HCT116 (cell line): Measurements from ENCODE around the gene FAM181B. TPM values are rescaled to one million over a fixed set of nuclear protein-coding genes. Genes with fewer than 3 reads are reported as not detected.

Experiments
- ATAC-seq: fragments of 200-7000 bp; cut with Tn5 transposase; 2 replicates; pipeline ENCODE4 v1.9.1; 2020; ENCODE audit warnings: mild to moderate bottlenecking, moderate library complexity
- BruUV-seq: library from RNA; stranded (reverse); fragments of 400-500 nt; replicated peaks from 2 replicates; lab custom pipeline; 2021; lab: Mats Ljungman, UMichigan
- CTCF ChIA-PET: fragments of 300-600 bp; sonication (Branson Sonifier 250); formaldehyde crosslinking; loops from one replicate; lab custom pipeline; 2021; ENCODE audit warnings: antibody characterized with exemption; lab: Charles Lee
- POLR2A ChIA-PET: fragments of 300-600, 350-600 bp; sonication (Branson Sonifier 250); formaldehyde crosslinking; loops from one replicate; lab custom pipeline; 2021; ENCODE audit warnings: antibody characterized with exemption; lab: Charles Lee
- RAD21 ChIA-PET, 2 experiments: fragments of 300-600 bp; sonication (Branson Sonifier 250); formaldehyde crosslinking; loops; one replicate each; lab custom pipeline; 2023; ENCODE audit warnings: low total read pairs in 2 of 2; ENCODE audit not compliant: uncharacterized antibody in 2 of 2, unreplicated experiment in 2 of 2, low non-redundant PET in 1 of 2; lab: Charles Lee
- DNase-seq: peaks from one replicate; pipeline ENCODE4 v3.0.0-alpha.2; 2010; ENCODE audit warnings: low read depth, low spot score
- H2AFZ ChIP-seq: fragments of 200-600 bp; shearing (Covaris generic), sonication (generic); 2 replicates; pipeline ENCODE4 v1.6.1; 2017; ENCODE audit warnings: low read depth, mixed run types, mixed read lengths, antibody characterized with exemption, low read length; ENCODE audit not compliant: poor library complexity, severe bottlenecking
- H3K27ac ChIP-seq: 2 replicates; pipeline ENCODE4 v1.5.1; 2012; ENCODE audit warnings: low read depth, low read length
- H3K27me3 ChIP-seq: fragments of 200-600 bp; sonication (generic); 2 replicates; pipeline ENCODE4 v1.6.1; 2016; ENCODE audit warnings: mixed run types, low read length, mixed read lengths; ENCODE audit not compliant: insufficient read depth
- H3K36me3 ChIP-seq, 2 experiments: fragments of 200-500 bp in 1 of 2; fragments of 200-600 bp in 1 of 2; sonication (Bioruptor generic) in 1 of 2; sonication (generic) in 1 of 2; 2 replicates each; pipeline versions ENCODE4 v1.5.1 to v1.6.1; 2014 to 2016; ENCODE audit warnings: low read length in 2 of 2, inconsistent platforms in 1 of 2, mixed read lengths in 1 of 2, mixed run types in 1 of 2; ENCODE audit not compliant: insufficient read depth in 2 of 2, control insufficient read depth in 1 of 2
- H3K4me1 ChIP-seq, 2 experiments: fragments of 200-600 bp in 1 of 2; sonication (generic) in 1 of 2; 2 replicates each; pipeline versions ENCODE4 v1.5.1 to v1.6.1; 2012 to 2017; ENCODE audit warnings: low read length in 2 of 2, inconsistent platforms in 1 of 2, mild to moderate bottlenecking in 1 of 2, mixed read lengths in 1 of 2, mixed run types in 1 of 2, moderate library complexity in 1 of 2; ENCODE audit not compliant: insufficient read depth in 2 of 2, control insufficient read depth in 1 of 2
- H3K4me2 ChIP-seq: fragments of 200-600 bp; sonication (generic); 2 replicates; pipeline ENCODE4 v1.6.1; 2017; ENCODE audit warnings: mixed run types, low read length, mixed read lengths
- H3K4me3 ChIP-seq, 2 experiments: fragments of 200-600 bp in 1 of 2; sonication (generic) in 1 of 2; replicated peaks in 1 of 2; 2 replicates each; pipeline ENCODE4 v1.5.1; 2011 to 2016; ENCODE audit warnings: low read length in 2 of 2, control low read depth in 1 of 2, low read depth in 1 of 2, mild to moderate bottlenecking in 1 of 2, mixed read lengths in 1 of 2, mixed run types in 1 of 2
- H3K79me2 ChIP-seq: fragments of 200-600 bp; sonication (generic); 2 replicates; pipeline ENCODE4 v1.6.1; 2017; ENCODE audit warnings: mild to moderate bottlenecking, mixed run types, low read length, moderate library complexity, mixed read lengths; ENCODE audit not compliant: insufficient read depth
- H3K9ac ChIP-seq: fragments of 200-600 bp; sonication (generic); 2 replicates; pipeline ENCODE4 v1.6.1; 2016; ENCODE audit warnings: low read length, mixed read lengths
- H3K9me2 ChIP-seq: fragments of 200-600 bp; sonication (generic), shearing (Covaris generic); 2 replicates; pipeline ENCODE4 v1.6.1; 2017; ENCODE audit warnings: mixed run types, mild to moderate bottlenecking, moderate library complexity; ENCODE audit not compliant: insufficient read depth
- H3K9me3 ChIP-seq, 2 experiments: fragments of 200-500 bp in 1 of 2; fragments of 200-600 bp in 1 of 2; sonication (Bioruptor generic) in 1 of 2; sonication (generic) in 1 of 2; 2 replicates each; pipeline ENCODE4 v1.6.1; 2014 to 2017; ENCODE audit warnings: low read length in 2 of 2, mixed read lengths in 2 of 2, inconsistent platforms in 1 of 2, low read depth in 1 of 2, mild to moderate bottlenecking in 1 of 2, mixed run types in 1 of 2, moderate library complexity in 1 of 2; ENCODE audit not compliant: control insufficient read depth in 1 of 2, insufficient read depth in 1 of 2
- H4K20me1 ChIP-seq: fragments of 200-600 bp; sonication (generic), shearing (Covaris generic); 2 replicates; pipeline ENCODE4 v1.6.1; 2017; ENCODE audit warnings: mixed run types, mild to moderate bottlenecking, moderate library complexity; ENCODE audit not compliant: insufficient read depth
- ATF3 ChIP-seq: IDR thresholded peaks from 2 replicates; pipeline ENCODE4 v1.6.1; 2012
- EGR1 ChIP-seq: IDR thresholded peaks from 2 replicates; pipeline ENCODE4 v1.6.1; 2012; ENCODE audit warnings: low read depth
- EZH2 ChIP-seq: fragments of 200-600 bp; sonication (generic); IDR thresholded peaks from 2 replicates; pipeline ENCODE4 v1.6.1; 2017; ENCODE audit warnings: antibody characterized with exemption, mixed run types
- EZH2phosphoT487 ChIP-seq: fragments of 200-600 bp; IDR thresholded peaks from 2 replicates; pipeline ENCODE4 v1.6.1; 2018; ENCODE audit warnings: antibody characterized with exemption, borderline replicate concordance
- MAX ChIP-seq: IDR thresholded peaks from 2 replicates; pipeline ENCODE4 v1.6.1; 2012
- REST ChIP-seq: IDR thresholded peaks from 2 replicates; pipeline ENCODE4 v1.6.1; 2012; ENCODE audit warnings: low read depth
- SIN3A ChIP-seq: IDR thresholded peaks from 2 replicates; pipeline ENCODE4 v1.6.1; 2012; ENCODE audit warnings: low read depth
- SRF ChIP-seq: IDR thresholded peaks from 2 replicates; pipeline ENCODE4 v1.6.1; 2012; ENCODE audit warnings: low read depth
- TCF7L2 ChIP-seq: IDR thresholded peaks from 2 replicates; pipeline ENCODE4 v1.7.0; 2011; ENCODE audit warnings: borderline replicate concordance, inconsistent platforms; ENCODE audit not compliant: insufficient read depth, insufficient read length; ENCODE audit errors: extremely low read depth
- YY1 ChIP-seq: IDR thresholded peaks from 2 replicates; pipeline ENCODE4 v1.6.1; 2011; ENCODE audit warnings: low read length, low read depth, moderate library complexity, mild to moderate bottlenecking; ENCODE audit not compliant: insufficient replicate concordance; ENCODE audit errors: extremely low read depth
- ZFX ChIP-seq: fragments of 450-650 bp; IDR thresholded peaks from 2 replicates; pipeline ENCODE4 v1.6.1; 2017
- ZNF274 ChIP-seq: fragments of 200-500 bp; sonication (Bioruptor generic); IDR thresholded peaks from 2 replicates; pipeline ENCODE4 v1.6.1; 2014; ENCODE audit warnings: mild to moderate bottlenecking, low read depth, low read length, inconsistent platforms
- intact Hi-C: fragments of 100-400 bp; cut with micrococcal nuclease; formaldehyde crosslinking; loops from 2 replicates; pipeline ENCODE4 v1.10.0; 2022
- total RNA-seq: library from RNA; stranded (reverse); gene quantifications from one replicate; pipeline ENCODE4 v1.2.1, GENCODE V29; 2021; ENCODE audit not compliant: unreplicated experiment

The FAM181B gene
- total RNA-seq, 1 experiment from 2014 or later, result not detected

GRCh38 chr11:82771781-82772180 lies 38.1 kb upstream of the FAM181B start:
- POLR2A ChIA-PET, result no interaction called here
- H3K79me2 ChIP-seq, result no peaks in the 10 kb centered on the region
- H4K20me1 ChIP-seq, result no peaks in the 10 kb centered on the region
- H3K36me3 ChIP-seq, result no peaks in the 10 kb centered on the region
- H3K27me3 ChIP-seq, result peaks cover 8% of the 10 kb centered on the region
- H3K9ac ChIP-seq, result no peak overlapping the region
- CTCF ChIA-PET, result no interaction called here
- no peak overlapping the region for H2AFZ ChIP-seq
- no TSS peak for BruUV-seq
- H3K4me1 ChIP-seq, result no peaks in the 10 kb centered on the region
- H3K9me3 ChIP-seq, result no peaks in the 10 kb centered on the region
- H3K9me2 ChIP-seq, result no peaks in the 10 kb centered on the region
- H3K4me3 ChIP-seq, result no peak overlapping the region
- H3K27ac ChIP-seq, result no peak overlapping the region
- TF ChIP-seq SIN3A, result no peak
- no peak for TF ChIP-seq MAX
- TF ChIP-seq ZNF274, result no peak
- no peak for TF ChIP-seq TCF7L2
- TF ChIP-seq ATF3, result no peak
- TF ChIP-seq, all 23 proteins: peak for 0
- H3K4me2 ChIP-seq, result no peak overlapping the region
- RAD21 ChIA-PET, result no interaction called here
- ATAC-seq (no peak), DNase-seq (no peak)
- intact Hi-C loops, result no loop called here

GRCh38 chr11:82767123-82767522 lies 33.5 kb upstream of the FAM181B start:
- no peaks in the 10 kb centered on the region for H3K9me3 ChIP-seq
- no peaks in the 10 kb centered on the region for H3K4me1 ChIP-seq
- H3K9ac ChIP-seq, result no peak overlapping the region
- intact Hi-C loops, result no loop called here
- H3K27me3 ChIP-seq, result peaks cover 7% of the 10 kb centered on the region
- no peak overlapping the region for H2AFZ ChIP-seq
- H3K27ac ChIP-seq, result no peak overlapping the region
- DNase-seq, result no peak
- ChIA-PET POLR2A (no interaction called here), RAD21 (no interaction called here), CTCF (interaction anchor here (0.9 kb wide), 1 partner anchor 9 kb away, joined by 8 read pairs; no protein-coding TSS in a partner anchor)
- H3K36me3 ChIP-seq, result no peaks in the 10 kb centered on the region
- no peak overlapping the region for H3K4me2 ChIP-seq
- H4K20me1 ChIP-seq, result no peaks in the 10 kb centered on the region
- no peaks in the 10 kb centered on the region for H3K79me2 ChIP-seq
- no peak for ATAC-seq
- BruUV-seq, result no TSS peak
- no peak overlapping the region for H3K4me3 ChIP-seq
- H3K9me2 ChIP-seq, result no peaks in the 10 kb centered on the region
- no peak for TF ChIP-seq ZNF274
- TF ChIP-seq EGR1, result no peak
- no peak for TF ChIP-seq TCF7L2
- no peak for TF ChIP-seq ZFX
- no peak for TF ChIP-seq ATF3
- no peak for TF ChIP-seq YY1
- TF ChIP-seq REST, result no peak
- TF ChIP-seq EZH2, result no peak
- no peak for TF ChIP-seq EZH2phosphoT487
- TF ChIP-seq SRF, result no peak
- no peak for TF ChIP-seq MAX
